ENCODE data around the gene TPST1. TPM values are rescaled to one million over a fixed set of nuclear protein-coding genes. Genes with fewer than 3 reads are reported as not detected.
"Not testable (repeated sequence)": the region's sequence is repeated elsewhere in the genome, so short reads cannot be mapped to it uniquely, and the experiment has no call there.

TPST1 gene
- total and polyA plus RNA-seq, 9 of the 15 experiments (the other 6 are each of a cell fraction or from before 2014, with no cell fraction given), result 0.15 to 2.2 (median 0.53) TPM

DNA sequence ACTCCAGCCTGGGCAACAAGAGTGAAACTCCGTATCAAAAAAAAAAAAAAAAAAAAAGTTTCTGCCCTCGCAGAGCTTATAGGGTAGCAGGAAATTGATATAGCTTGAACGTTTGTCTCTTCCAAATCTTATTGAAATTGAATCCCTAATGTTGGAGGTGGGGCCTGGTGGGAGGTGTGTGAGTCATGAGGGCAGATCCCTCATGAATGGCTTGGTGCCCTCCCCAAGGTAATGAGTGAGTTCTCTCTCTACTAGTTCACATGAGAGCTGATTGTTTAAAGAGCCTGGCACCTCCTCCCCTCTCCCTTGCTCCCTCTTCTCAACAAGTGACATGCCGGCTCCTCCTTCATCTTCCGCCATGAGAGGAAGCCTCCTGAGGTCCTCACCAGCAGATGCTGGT is 193.7 kb downstream of the TPST1 start:
- H3K9ac ChIP-seq (ENCODE audit: insufficient read depth in 1 of 2, low read depth in 2 of 2, low read length in 2 of 2); H3K36me3 ChIP-seq (ENCODE audit: control insufficient read depth, insufficient read depth, low read length); H3K9me1 ChIP-seq (ENCODE audit: control insufficient read depth, insufficient read depth, low read length); DNase-seq (ENCODE audit: extremely low read depth in 1 of 4, low spot score in 3 of 4); FAIRE-seq; H4K20me1 ChIP-seq (replicated peaks; ENCODE audit: control insufficient read depth, insufficient read depth, low read length); BruUV-seq (replicated peaks); H3K27me3 ChIP-seq (ENCODE audit: control insufficient read depth in 2 of 2, insufficient read depth in 2 of 2, low read length in 2 of 2); H3K79me2 ChIP-seq (ENCODE audit: control insufficient read depth, insufficient read depth, low read length); H3K4me1 ChIP-seq (replicated peaks in 1 of 2; ENCODE audit: control insufficient read depth in 2 of 2, insufficient read depth in 2 of 2, low read length in 2 of 2); H3K4me3 ChIP-seq; H3K9me3 ChIP-seq (replicated peaks; ENCODE audit: control insufficient read depth, insufficient read depth, low read depth, low read length); CTCF ChIA-PET (ENCODE audit: low intra/inter-chr PET ratio); H3K27ac ChIP-seq (ENCODE audit: extremely low read depth, low read depth, low read length); in situ Hi-C loops (cut with MboI); ATAC-seq; H3K4me2 ChIP-seq (ENCODE audit: insufficient read depth, low read length); H2AFZ ChIP-seq (ENCODE audit: low read depth, low read length); intact Hi-C loops (cut with micrococcal nuclease): not testable (repeated sequence)
- WGBS (ENCODE audit: insufficient coverage, low coverage, missing lambda C conversion rate), result 60% methylated on average over 4 of the region's 5 CpGs
- POLR2A ChIA-PET, result interaction anchor here (0.6 to 0.7 kb wide), 2 partner anchors 13 to 36 kb away, joined by 3 read pairs; no protein-coding TSS in a partner anchor

- H3K79me2 ChIP-seq (ENCODE audit: control insufficient read depth, insufficient read depth, low read length), result no peaks in the 10 kb centered on the region
- no peaks in the 10 kb centered on the region for H3K9me1 ChIP-seq (ENCODE audit: control insufficient read depth, insufficient read depth, low read length)
- ChIA-PET CTCF (ENCODE audit: low intra/inter-chr PET ratio) (no interaction called here), POLR2A (no interaction called here)
- H3K4me1 ChIP-seq (replicated peaks in 1 of 2; ENCODE audit: control insufficient read depth in 2 of 2, insufficient read depth in 2 of 2, low read length in 2 of 2), result no peaks in the 10 kb centered on the region
- H3K9ac ChIP-seq (ENCODE audit: insufficient read depth in 1 of 2, low read depth in 2 of 2, low read length in 2 of 2), result no peak overlapping the region
- H3K4me2 ChIP-seq (ENCODE audit: insufficient read depth, low read length), result no peak overlapping the region
- no peaks in the 10 kb centered on the region for H3K27me3 ChIP-seq (ENCODE audit: control insufficient read depth in 2 of 2, insufficient read depth in 2 of 2, low read length in 2 of 2)
- H3K36me3 ChIP-seq (ENCODE audit: control insufficient read depth, insufficient read depth, low read length), result peaks cover 7% of the 10 kb centered on the region; the same call in 1 of the 3 replicates
- no peak for FAIRE-seq
- no peak overlapping the region for H3K4me3 ChIP-seq
- DNase-seq (ENCODE audit: extremely low read depth in 1 of 4, low spot score in 3 of 4), result no peak
- H3K9me3 ChIP-seq (replicated peaks; ENCODE audit: control insufficient read depth, insufficient read depth, low read depth, low read length), result no peaks in the 10 kb centered on the region
- H3K27ac ChIP-seq (ENCODE audit: extremely low read depth, low read depth, low read length), result no peak overlapping the region
- ATAC-seq, result no peak
- in situ Hi-C loops (cut with MboI) (no loop called here), intact Hi-C loops (cut with micrococcal nuclease) (no loop called here)
- no peaks in the 10 kb centered on the region for H4K20me1 ChIP-seq (replicated peaks; ENCODE audit: control insufficient read depth, insufficient read depth, low read length)
- no TSS peak for BruUV-seq (replicated peaks)
- no peak overlapping the region for H2AFZ ChIP-seq (ENCODE audit: low read depth, low read length)
- TF ChIP-seq PREB (CRISPR knock-in tag; IDR thresholded peaks at IDR 0.05) (no peak), EHMT2 (IDR thresholded peaks at IDR 0.05) (no peak), SMAD4 (CRISPR knock-in tag; conservative IDR thresholded peaks at IDR 0.05) (no peak), CREB1 (IDR thresholded peaks at IDR 0.05) (no peak), CREB1 (CRISPR knock-in tag; IDR thresholded peaks at IDR 0.05) (no peak), NBN (IDR thresholded peaks at IDR 0.05; ENCODE audit: low read depth) (no peak), ARID1B (IDR thresholded peaks at IDR 0.05) (no peak), PHF20 (IDR thresholded peaks at IDR 0.05; ENCODE audit: partially characterized antibody) (no peak), FOXM1 (IDR thresholded peaks at IDR 0.05; ENCODE audit: low read depth) (no peak), FOXM1 (CRISPR knock-in tag; IDR thresholded peaks at IDR 0.05; ENCODE audit: low read depth) (no peak), ZNF76 (CRISPR knock-in tag; IDR thresholded peaks at IDR 0.05; ENCODE audit: borderline replicate concordance) (no peak), NONO (IDR thresholded peaks at IDR 0.05; ENCODE audit: low read depth in 2 of 2, low read length in 1 of 2) (no peak)
- TF ChIP-seq, protein P1, sequence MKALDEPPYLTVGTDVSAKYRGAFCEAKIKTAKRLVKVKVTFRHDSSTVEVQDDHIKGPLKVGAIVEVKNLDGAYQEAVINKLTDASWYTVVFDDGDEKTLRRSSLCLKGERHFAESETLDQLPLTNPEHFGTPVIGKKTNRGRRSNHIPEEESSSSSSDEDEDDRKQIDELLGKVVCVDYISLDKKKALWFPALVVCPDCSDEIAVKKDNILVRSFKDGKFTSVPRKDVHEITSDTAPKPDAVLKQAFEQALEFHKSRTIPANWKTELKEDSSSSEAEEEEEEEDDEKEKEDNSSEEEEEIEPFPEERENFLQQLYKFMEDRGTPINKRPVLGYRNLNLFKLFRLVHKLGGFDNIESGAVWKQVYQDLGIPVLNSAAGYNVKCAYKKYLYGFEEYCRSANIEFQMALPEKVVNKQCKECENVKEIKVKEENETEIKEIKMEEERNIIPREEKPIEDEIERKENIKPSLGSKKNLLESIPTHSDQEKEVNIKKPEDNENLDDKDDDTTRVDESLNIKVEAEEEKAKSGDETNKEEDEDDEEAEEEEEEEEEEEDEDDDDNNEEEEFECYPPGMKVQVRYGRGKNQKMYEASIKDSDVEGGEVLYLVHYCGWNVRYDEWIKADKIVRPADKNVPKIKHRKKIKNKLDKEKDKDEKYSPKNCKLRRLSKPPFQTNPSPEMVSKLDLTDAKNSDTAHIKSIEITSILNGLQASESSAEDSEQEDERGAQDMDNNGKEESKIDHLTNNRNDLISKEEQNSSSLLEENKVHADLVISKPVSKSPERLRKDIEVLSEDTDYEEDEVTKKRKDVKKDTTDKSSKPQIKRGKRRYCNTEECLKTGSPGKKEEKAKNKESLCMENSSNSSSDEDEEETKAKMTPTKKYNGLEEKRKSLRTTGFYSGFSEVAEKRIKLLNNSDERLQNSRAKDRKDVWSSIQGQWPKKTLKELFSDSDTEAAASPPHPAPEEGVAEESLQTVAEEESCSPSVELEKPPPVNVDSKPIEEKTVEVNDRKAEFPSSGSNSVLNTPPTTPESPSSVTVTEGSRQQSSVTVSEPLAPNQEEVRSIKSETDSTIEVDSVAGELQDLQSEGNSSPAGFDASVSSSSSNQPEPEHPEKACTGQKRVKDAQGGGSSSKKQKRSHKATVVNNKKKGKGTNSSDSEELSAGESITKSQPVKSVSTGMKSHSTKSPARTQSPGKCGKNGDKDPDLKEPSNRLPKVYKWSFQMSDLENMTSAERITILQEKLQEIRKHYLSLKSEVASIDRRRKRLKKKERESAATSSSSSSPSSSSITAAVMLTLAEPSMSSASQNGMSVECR (CRISPR knock-in tag; IDR thresholded peaks at IDR 0.05), result no peak
Measured at GRCh38 chr7:66399566-66399965, 194.4 kb downstream of the TPST1 start.

Data from K562 (cell line).